ENCODE results near the gene CKS1B. TPM values are rescaled to one million over a fixed set of nuclear protein-coding genes. Genes with fewer than 3 reads are reported as not detected.

CKS1B gene
- total RNA-seq, 2 experiments from 2014 or later, result 204 to 230 TPM

- DNase-seq (ENCODE audit: low spot score), result no peak
- CTCF ChIA-PET (ENCODE audit: unreplicated experiment), result no interaction called here
- H4K20me1 ChIP-seq (ENCODE audit: insufficient read depth, low read length), result no peaks in the 10 kb centered on the region
- no peak for TF ChIP-seq CTCF (conservative IDR thresholded peaks at IDR 0.05; ENCODE audit: low read length)
- no peak for TF ChIP-seq EZH2phosphoT487 (IDR thresholded peaks at IDR 0.05; ENCODE audit: borderline replicate concordance, low read depth, low read length)
- H2AFZ ChIP-seq (ENCODE audit: low read length), result no peak overlapping the region
- BruUV-seq (replicated peaks), result no TSS peak
- H3K4me3 ChIP-seq (ENCODE audit: low read depth, low read length, poor library complexity, severe bottlenecking), result no peak overlapping the region
- intact Hi-C loops (cut with micrococcal nuclease; ENCODE audit: unreplicated experiment), result no loop called here
- H3K79me2 ChIP-seq (ENCODE audit: insufficient read depth, low read depth, low read length), result peaks cover 34% of the 10 kb centered on the region
- POLR2A ChIA-PET, result no interaction called here
- H3K4me2 ChIP-seq (ENCODE audit: low read length), result no peak overlapping the region
- H3K9me2 ChIP-seq (ENCODE audit: insufficient read depth, low read length), result no peaks in the 10 kb centered on the region
- H3K4me1 ChIP-seq (ENCODE audit: insufficient read depth, low read length, poor library complexity, severe bottlenecking), result peaks cover 17% of the 10 kb centered on the region
- H3K27ac ChIP-seq (ENCODE audit: low read depth, low read length, poor library complexity, severe bottlenecking), result no peak overlapping the region
- H3K36me3 ChIP-seq (ENCODE audit: insufficient read depth, low read length), result peaks cover 59% of the 10 kb centered on the region
- no peaks in the 10 kb centered on the region for H3K9me3 ChIP-seq (ENCODE audit: low read length)
These were observed 14.8 kb downstream of the CKS1B start for GRCh38 chr1:154989195-154989860.

DNA sequence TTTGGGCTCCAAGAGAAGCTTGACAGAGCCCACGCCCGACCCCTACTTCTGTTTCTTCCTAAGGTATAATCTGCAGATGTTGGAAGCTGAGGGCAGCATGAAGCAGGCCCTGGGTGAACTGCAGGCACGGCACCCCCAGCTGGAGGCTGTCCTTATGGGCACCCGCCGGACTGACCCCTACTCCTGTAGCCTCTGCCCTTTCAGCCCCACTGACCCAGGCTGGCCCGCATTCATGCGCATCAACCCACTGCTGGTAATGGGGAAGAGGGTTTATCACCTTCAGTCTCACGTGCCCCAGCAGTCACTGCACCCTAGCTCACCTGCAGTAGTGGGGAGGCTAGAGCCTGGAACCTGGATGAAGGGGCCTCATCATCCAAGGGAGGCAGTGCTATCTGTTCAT, 15.8 kb downstream of the CKS1B start:
- no peaks in the 10 kb centered on the region for H3K9me3 ChIP-seq (ENCODE audit: low read length)
- no peak overlapping the region for H3K4me3 ChIP-seq (ENCODE audit: low read depth, low read length, poor library complexity, severe bottlenecking)
- BruUV-seq (replicated peaks), result no TSS peak
- peaks cover 16% of the 10 kb centered on the region for H3K4me1 ChIP-seq (ENCODE audit: insufficient read depth, low read length, poor library complexity, severe bottlenecking)
- no peak overlapping the region for H3K27ac ChIP-seq (ENCODE audit: low read depth, low read length, poor library complexity, severe bottlenecking)
- H3K9me2 ChIP-seq (ENCODE audit: insufficient read depth, low read length), result no peaks in the 10 kb centered on the region
- intact Hi-C loops (cut with micrococcal nuclease; ENCODE audit: unreplicated experiment), result no loop called here
- no peak overlapping the region for H3K4me2 ChIP-seq (ENCODE audit: low read length)
- peaks cover 24% of the 10 kb centered on the region for H3K79me2 ChIP-seq (ENCODE audit: insufficient read depth, low read depth, low read length)
- H3K36me3 ChIP-seq (ENCODE audit: insufficient read depth, low read length), result peaks cover 58% of the 10 kb centered on the region
- ChIA-PET POLR2A (no interaction called here), CTCF (ENCODE audit: unreplicated experiment) (no interaction called here)
- H4K20me1 ChIP-seq (ENCODE audit: insufficient read depth, low read length), result no peaks in the 10 kb centered on the region
- H2AFZ ChIP-seq (ENCODE audit: low read length), result no peak overlapping the region
- TF ChIP-seq EZH2phosphoT487 (IDR thresholded peaks at IDR 0.05; ENCODE audit: borderline replicate concordance, low read depth, low read length), result no peak
- no peak for TF ChIP-seq CTCF (conservative IDR thresholded peaks at IDR 0.05; ENCODE audit: low read length)
- DNase-seq (ENCODE audit: low spot score), result no peak

All from OCI-LY7 (cell line).